ENCODE results near the gene CFAP77. TPM values are rescaled to one million over a fixed set of nuclear protein-coding genes. Genes with fewer than 3 reads are reported as not detected.

The CFAP77 gene
- total RNA-seq, 1 donor from 2014 or later = not detected

GRCh38 chr9:132589148-132590036 lies 179.4 kb downstream of the CFAP77 start:
- H3K4me3 ChIP-seq (ENCODE audit: low read depth, low read length) = no peak overlapping the region
- TF ChIP-seq, protein P1, sequence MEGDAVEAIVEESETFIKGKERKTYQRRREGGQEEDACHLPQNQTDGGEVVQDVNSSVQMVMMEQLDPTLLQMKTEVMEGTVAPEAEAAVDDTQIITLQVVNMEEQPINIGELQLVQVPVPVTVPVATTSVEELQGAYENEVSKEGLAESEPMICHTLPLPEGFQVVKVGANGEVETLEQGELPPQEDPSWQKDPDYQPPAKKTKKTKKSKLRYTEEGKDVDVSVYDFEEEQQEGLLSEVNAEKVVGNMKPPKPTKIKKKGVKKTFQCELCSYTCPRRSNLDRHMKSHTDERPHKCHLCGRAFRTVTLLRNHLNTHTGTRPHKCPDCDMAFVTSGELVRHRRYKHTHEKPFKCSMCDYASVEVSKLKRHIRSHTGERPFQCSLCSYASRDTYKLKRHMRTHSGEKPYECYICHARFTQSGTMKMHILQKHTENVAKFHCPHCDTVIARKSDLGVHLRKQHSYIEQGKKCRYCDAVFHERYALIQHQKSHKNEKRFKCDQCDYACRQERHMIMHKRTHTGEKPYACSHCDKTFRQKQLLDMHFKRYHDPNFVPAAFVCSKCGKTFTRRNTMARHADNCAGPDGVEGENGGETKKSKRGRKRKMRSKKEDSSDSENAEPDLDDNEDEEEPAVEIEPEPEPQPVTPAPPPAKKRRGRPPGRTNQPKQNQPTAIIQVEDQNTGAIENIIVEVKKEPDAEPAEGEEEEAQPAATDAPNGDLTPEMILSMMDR (conservative IDR thresholded peaks at IDR 0.05; ENCODE audit: low read depth, low read length) = no peak
- no peak for DNase-seq (ENCODE audit: low read depth)

GRCh38 chr9:132590037-132590317 lies 180.0 kb downstream of the CFAP77 start:
- TF ChIP-seq, protein P1 (conservative IDR thresholded peaks at IDR 0.05; ENCODE audit: low read depth, low read length) = no peak
- DNase-seq (ENCODE audit: low read depth) = no peak
- H3K4me3 ChIP-seq (ENCODE audit: low read depth, low read length) = no peak overlapping the region

GRCh38 chr9:132590318-132591182 lies 180.5 kb downstream of the CFAP77 start:
- no peak overlapping the region for H3K4me3 ChIP-seq (ENCODE audit: low read depth, low read length)
- TF ChIP-seq, protein P1 (conservative IDR thresholded peaks at IDR 0.05; ENCODE audit: low read depth, low read length) = no peak
- DNase-seq (ENCODE audit: low read depth) = no peak

- TF ChIP-seq, protein P1 (conservative IDR thresholded peaks at IDR 0.05; ENCODE audit: low read depth, low read length) = no peak
- no peak for DNase-seq (ENCODE audit: low read depth)
- H3K4me3 ChIP-seq (ENCODE audit: low read depth, low read length) = no peak overlapping the region
Observed at GRCh38 chr9:132591244-132591643, 181.2 kb downstream of the CFAP77 start.

GRCh38 chr9:132591751-132592314 lies 181.8 kb downstream of the CFAP77 start:
- no peak for DNase-seq (ENCODE audit: low read depth)
- TF ChIP-seq, protein P1 (conservative IDR thresholded peaks at IDR 0.05; ENCODE audit: low read depth, low read length) = no peak
- no peak overlapping the region for H3K4me3 ChIP-seq (ENCODE audit: low read depth, low read length)

GRCh38 chr9:132592451-132592850 lies 182.4 kb downstream of the CFAP77 start:
- TF ChIP-seq, protein P1 (conservative IDR thresholded peaks at IDR 0.05; ENCODE audit: low read depth, low read length) = no peak
- no peak for DNase-seq (ENCODE audit: low read depth)
- no peak overlapping the region for H3K4me3 ChIP-seq (ENCODE audit: low read depth, low read length)
